Measurements from ENCODE around the gene PCA3.

- TF ChIP-seq CTCF (IDR thresholded peaks at IDR 0.05), result no peak
- no peak for TF ChIP-seq TCF7L2 (IDR thresholded peaks at IDR 0.05; ENCODE audit: low read depth, low read length)
- no peak for TF ChIP-seq POLR2AphosphoS5 (IDR thresholded peaks at IDR 0.05; ENCODE audit: low read depth, low read length)
Observed at GRCh38 chr9:76828447-76828846, 64.2 kb downstream of the PCA3 start.

Measured in Panc1 (cell line).